Caki2 (cell line): Measurements from ENCODE around the gene NMU. TPM values are rescaled to one million over a fixed set of nuclear protein-coding genes. Genes with fewer than 3 reads are reported as not detected.
"Not testable (repeated sequence)": the region's sequence is repeated elsewhere in the genome, so short reads cannot be mapped to it uniquely, and the experiment has no call there.

ENCODE experiments used
- DNase-seq: peaks from one replicate; pipeline ENCODE4 v3.0.0-alpha.2; 2015; ENCODE audit warnings: low read depth
- in situ Hi-C: cut with HindIII; loops from 2 replicates; pipeline ENCODE4 v1.10.0; 2016; ENCODE audit warnings: low sequenced_read_pairs, low pct_unique_long_range_greater_than_20kb, mixed read lengths
- total RNA-seq: library from RNA; depleted of rRNA; stranded (reverse); fragments of >200 nt; shearing (Covaris generic); gene quantifications from 2 replicates; pipeline ENCODE4 v1.2.3, GENCODE V29; 2014; ENCODE audit warnings: low replicate concordance

NMU gene
- total RNA-seq, 1 experiment from 2014 or later: 5.0 TPM

GRCh38 chr4:55578341-55579010, 57.6 kb downstream of the NMU start:
- in situ Hi-C loops: no loop called here
- no peak for DNase-seq

- in situ Hi-C loops: no loop called here
- no peak for DNase-seq
Observed at GRCh38 chr4:55575513-55575912, 60.6 kb downstream of the NMU start.

GRCh38 chr4:55574252-55574651, 61.8 kb downstream of the NMU start:
- in situ Hi-C loops: no loop called here
- DNase-seq: no peak

DNA sequence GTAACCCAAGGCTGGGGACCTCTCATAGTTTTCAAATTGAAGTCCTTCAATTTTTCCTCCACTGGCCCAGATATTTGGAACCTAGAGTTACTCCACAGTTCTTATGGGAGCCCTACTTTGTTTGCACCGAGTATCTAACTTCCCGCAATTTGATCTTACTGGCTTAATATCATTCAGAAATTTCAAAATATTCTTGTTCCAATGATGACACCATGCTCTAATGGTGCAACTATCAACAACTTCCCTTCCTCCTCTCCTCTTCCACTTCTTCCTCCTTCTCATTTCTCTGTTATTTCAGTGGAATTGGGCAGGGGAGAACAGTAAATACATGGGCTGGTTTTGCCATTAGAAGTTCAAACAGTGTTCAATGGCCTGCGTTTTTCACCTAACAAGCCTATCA, 64.3 kb downstream of the NMU start:
- in situ Hi-C loops: no loop called here
- no peak for DNase-seq

DNA sequence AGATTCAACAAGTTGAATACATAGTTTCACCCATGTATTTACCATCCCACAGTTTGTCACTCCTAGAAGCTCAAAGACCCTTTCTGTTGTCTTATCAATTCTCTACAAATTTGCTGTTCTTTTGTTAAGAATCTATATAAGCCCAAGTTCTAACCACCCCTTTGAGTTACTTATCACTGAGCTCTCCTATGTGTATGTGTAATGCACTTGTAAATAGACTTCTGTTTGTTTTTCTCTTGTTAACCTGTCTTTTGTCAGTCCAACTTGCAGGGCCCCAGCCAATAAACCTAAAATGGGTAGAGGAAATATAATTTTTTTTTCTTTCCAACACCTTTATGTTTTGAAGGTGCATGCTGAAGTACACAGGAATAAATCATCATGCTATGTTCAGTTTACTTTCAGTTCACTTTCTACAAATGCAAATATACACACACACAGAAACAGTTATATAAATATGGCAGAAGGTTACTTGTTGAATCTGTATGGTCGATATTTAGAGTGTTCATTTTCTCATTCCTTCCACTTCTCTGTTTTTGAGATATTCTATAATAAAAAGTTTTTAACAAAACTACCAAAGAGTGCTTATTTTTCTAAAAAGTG, 67.1 kb downstream of the NMU start:
- in situ Hi-C loops: no loop called here
- DNase-seq: no peak

- in situ Hi-C loops: no loop called here
Observed at GRCh38 chr4:55561889-55562288, 74.2 kb downstream of the NMU start.

DNA sequence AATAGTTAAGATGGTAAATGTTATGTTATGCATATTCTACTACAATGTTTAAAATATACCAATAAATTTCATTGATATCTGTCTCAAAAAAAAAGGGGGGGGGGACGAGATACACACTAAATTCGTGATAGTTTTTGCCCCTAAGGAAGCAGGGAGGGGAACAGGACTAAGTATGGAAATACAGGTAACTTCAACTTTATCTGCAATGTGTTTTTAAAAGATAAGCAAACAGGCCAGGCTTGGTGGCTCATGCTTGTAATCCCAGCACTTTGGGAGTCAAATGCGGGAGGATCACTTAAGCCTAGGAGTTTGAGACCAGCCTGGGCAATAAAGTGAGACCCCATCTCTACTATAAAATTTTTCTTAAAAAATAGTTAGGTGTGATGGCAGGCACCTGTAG, 76.0 kb downstream of the NMU start:
- in situ Hi-C loops: no loop called here
- no peak for DNase-seq

More at GRCh38 chr4:55561889-55562288, 74.2 kb downstream of the NMU start:
- no peak for DNase-seq

DNA sequence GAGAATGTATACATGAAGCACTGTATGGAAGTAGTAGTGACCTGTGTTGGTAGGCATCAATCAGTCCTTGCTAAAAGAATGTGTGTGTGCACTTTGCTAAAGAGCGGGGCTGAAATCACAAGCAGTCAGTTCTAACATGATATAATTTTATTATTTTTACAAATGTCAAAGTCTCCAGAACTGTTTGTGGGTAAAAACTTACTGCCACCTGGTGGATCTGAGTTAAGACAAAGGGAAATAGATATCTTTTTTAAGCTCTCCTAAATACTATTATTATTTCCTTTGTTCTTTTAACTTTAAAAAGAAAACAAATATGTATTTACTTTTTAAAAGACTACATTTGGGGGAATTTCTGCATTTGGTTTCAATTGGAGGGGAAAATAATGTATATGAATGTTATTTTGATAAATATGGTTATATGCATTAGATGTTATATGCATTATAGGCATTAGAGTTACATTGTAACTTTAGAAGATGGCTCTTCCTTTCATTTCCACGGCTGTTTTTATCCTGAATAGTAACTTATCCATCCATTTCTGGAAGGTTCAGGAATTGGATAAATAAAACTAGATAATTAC, 81.6 kb downstream of the NMU start:
- peak; percentile 29 for DNase-seq
- in situ Hi-C loops: no loop called here

- in situ Hi-C loops: no loop called here
- DNase-seq: peak; percentile 83
Observed at GRCh38 chr4:55553441-55554201, 82.5 kb downstream of the NMU start.

- peak; percentile 18 for DNase-seq
- in situ Hi-C loops: not testable (repeated sequence)
Observed at GRCh38 chr4:55551964-55552363, 84.1 kb downstream of the NMU start.

DNA sequence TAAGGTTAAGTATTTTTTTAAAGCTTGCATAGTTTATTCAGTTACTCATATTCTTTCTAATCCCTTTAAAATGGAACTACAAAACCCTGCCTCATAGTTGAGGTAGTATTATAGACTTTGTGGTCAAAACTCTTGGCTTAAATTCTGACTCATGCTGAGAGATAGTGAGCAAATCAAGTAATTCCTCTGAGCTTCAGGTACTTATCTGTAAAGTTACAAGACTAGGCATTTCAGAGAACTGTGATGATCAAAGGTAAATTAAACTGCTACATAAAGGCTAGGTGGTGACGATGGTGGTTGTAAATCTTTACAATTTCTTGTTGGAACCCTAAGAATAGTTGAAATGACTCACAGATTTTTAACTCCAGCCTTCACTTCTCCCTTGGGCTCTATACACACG, 86.2 kb downstream of the NMU start:
- DNase-seq: peak; percentile 50
- in situ Hi-C loops: no loop called here

- in situ Hi-C loops: no loop called here
Observed at GRCh38 chr4:55547918-55548317, 88.2 kb downstream of the NMU start.

DNA sequence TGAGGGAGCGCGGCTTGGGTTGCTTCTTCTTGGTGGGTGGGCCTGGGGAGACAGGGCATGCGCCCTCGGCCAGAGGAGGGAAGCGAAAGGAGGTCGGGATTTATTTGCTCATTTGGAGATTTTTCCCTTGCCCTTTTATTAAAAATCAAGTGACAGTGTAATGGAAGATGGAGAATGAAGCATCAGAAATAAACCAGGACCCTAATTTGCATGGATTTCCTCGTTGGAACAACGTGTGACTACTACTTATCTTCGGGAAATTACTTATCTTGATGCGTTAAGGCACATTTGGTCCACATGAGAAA, 88.7 kb downstream of the NMU start:
- in situ Hi-C loops: no loop called here
- DNase-seq: no peak

More at GRCh38 chr4:55547918-55548317, 88.2 kb downstream of the NMU start:
- no peak for DNase-seq

- in situ Hi-C loops: no loop called here
- peak; percentile 96 for DNase-seq
Observed at GRCh38 chr4:55546756-55547465, 89.2 kb downstream of the NMU start, which contains the start of gene CLOCK. Gene CLOCK (minus strand): TSS chr4:55546909. CDS start chr4:55482785, 64,124 bp downstream.

GRCh38 chr4:55546506-55546755, 89.7 kb downstream of the NMU start:
- in situ Hi-C loops: no loop called here
- DNase-seq: no peak

GRCh38 chr4:55545641-55546505, 90.2 kb downstream of the NMU start:
- peak; percentile 74 for DNase-seq
- in situ Hi-C loops: no loop called here
